ENCODE data around the gene TRIP11.

The TRIP11 gene

GRCh38 chr14:91957876-91958313 is 82.0 kb downstream of the TRIP11 start:
- WGBS, 2 experiments = 91 to 93% methylated on average over 9 of the region's 9 CpGs
- Histone ChIP-seq H3K27me3 (ENCODE audit: control insufficient read depth, insufficient read depth, low read length, poor library complexity, severe bottlenecking) (no peaks in the 10 kb centered on the region), H3K27ac (ENCODE audit: insufficient read depth, low read depth, low read length, poor library complexity, severe bottlenecking) (no peak overlapping the region), H3K4me1 (ENCODE audit: control insufficient read depth, insufficient read depth, low read length) (no peaks in the 10 kb centered on the region), H3K36me3 (ENCODE audit: control insufficient read depth, insufficient read depth, low read length) (no peaks in the 10 kb centered on the region), H3K9me3 (ENCODE audit: control insufficient read depth, low read length) (no peaks in the 10 kb centered on the region), H3K4me3 (ENCODE audit: insufficient read depth, low read depth, low read length) (no peak overlapping the region)

- 70 to 77% methylated on average over 5 of the region's 5 CpGs for WGBS, 2 experiments
- Histone ChIP-seq H3K27me3 (ENCODE audit: control insufficient read depth, insufficient read depth, low read length, poor library complexity, severe bottlenecking) (no peaks in the 10 kb centered on the region), H3K36me3 (ENCODE audit: control insufficient read depth, insufficient read depth, low read length) (no peaks in the 10 kb centered on the region), H3K4me3 (ENCODE audit: insufficient read depth, low read depth, low read length) (no peak overlapping the region), H3K9me3 (ENCODE audit: control insufficient read depth, low read length) (no peaks in the 10 kb centered on the region), H3K4me1 (ENCODE audit: control insufficient read depth, insufficient read depth, low read length) (no peaks in the 10 kb centered on the region), H3K27ac (ENCODE audit: insufficient read depth, low read depth, low read length, poor library complexity, severe bottlenecking) (no peak overlapping the region)
These were observed 83.2 kb downstream of the TRIP11 start for GRCh38 chr14:91956616-91957015.

GRCh38 chr14:91955168-91955567 is 84.7 kb downstream of the TRIP11 start:
- H3K9me3 ChIP-seq (ENCODE audit: control insufficient read depth, low read length) = no peaks in the 10 kb centered on the region
- no peaks in the 10 kb centered on the region for H3K27me3 ChIP-seq (ENCODE audit: control insufficient read depth, insufficient read depth, low read length, poor library complexity, severe bottlenecking)
- H3K36me3 ChIP-seq (ENCODE audit: control insufficient read depth, insufficient read depth, low read length) = no peaks in the 10 kb centered on the region
- no peak overlapping the region for H3K4me3 ChIP-seq (ENCODE audit: insufficient read depth, low read depth, low read length)
- H3K27ac ChIP-seq (ENCODE audit: insufficient read depth, low read depth, low read length, poor library complexity, severe bottlenecking) = no peak overlapping the region
- WGBS, 2 experiments = 88 to 100% methylated on average over 1 of the region's 1 CpG
- H3K4me1 ChIP-seq (ENCODE audit: control insufficient read depth, insufficient read depth, low read length) = no peaks in the 10 kb centered on the region

GRCh38 chr14:91953170-91953985 is 86.5 kb downstream of the TRIP11 start:
- Histone ChIP-seq H3K27me3 (ENCODE audit: control insufficient read depth, insufficient read depth, low read length, poor library complexity, severe bottlenecking) (peaks cover 10% of the 10 kb centered on the region), H3K4me1 (ENCODE audit: control insufficient read depth, insufficient read depth, low read length) (peaks cover under 1% of the 10 kb centered on the region)
- WGBS, 2 experiments = 83 to 91% methylated on average over 8 of the region's 8 CpGs

GRCh38 chr14:91947475-91948184 is 92.2 kb downstream of the TRIP11 start, which contains the start of gene FBLN5:
FBLN5 (minus strand) TSS chr14:91947694; CDS start chr14:91947229, 465 bp downstream.
- Histone ChIP-seq H3K9me3 (ENCODE audit: control insufficient read depth, low read length) (no peaks in the 10 kb centered on the region), H3K27me3 (ENCODE audit: control insufficient read depth, insufficient read depth, low read length, poor library complexity, severe bottlenecking) (peaks cover 42% of the 10 kb centered on the region), H3K27ac (ENCODE audit: insufficient read depth, low read depth, low read length, poor library complexity, severe bottlenecking) (no peak within 1 kb of the TSS), H3K4me1 (ENCODE audit: control insufficient read depth, insufficient read depth, low read length) (peaks cover 15% of the 10 kb centered on the region), H3K36me3 (ENCODE audit: control insufficient read depth, insufficient read depth, low read length) (no peaks in the 10 kb centered on the region), H3K4me3 (ENCODE audit: insufficient read depth, low read depth, low read length) (peak within 1 kb of the TSS; percentile 35)
- WGBS, 2 experiments = 1% methylated on average over 54 of the region's 54 CpGs

More at GRCh38 chr14:91953170-91953985, 86.5 kb downstream of the TRIP11 start:
- Histone ChIP-seq H3K27ac (ENCODE audit: insufficient read depth, low read depth, low read length, poor library complexity, severe bottlenecking) (no peak overlapping the region), H3K36me3 (ENCODE audit: control insufficient read depth, insufficient read depth, low read length) (no peaks in the 10 kb centered on the region), H3K4me3 (ENCODE audit: insufficient read depth, low read depth, low read length) (no peak overlapping the region), H3K9me3 (ENCODE audit: control insufficient read depth, low read length) (no peaks in the 10 kb centered on the region)

GRCh38 chr14:91946622-91947474 is 93.0 kb downstream of the TRIP11 start:
- H3K27me3 ChIP-seq (ENCODE audit: control insufficient read depth, insufficient read depth, low read length, poor library complexity, severe bottlenecking) = peaks cover 42% of the 10 kb centered on the region
- peak overlapping the region; percentile 35 for H3K4me3 ChIP-seq (ENCODE audit: insufficient read depth, low read depth, low read length)
- 32 to 37% methylated on average over 38 of the region's 38 CpGs for WGBS, 2 experiments
- peaks cover 15% of the 10 kb centered on the region for H3K4me1 ChIP-seq (ENCODE audit: control insufficient read depth, insufficient read depth, low read length)
- no peak overlapping the region for H3K27ac ChIP-seq (ENCODE audit: insufficient read depth, low read depth, low read length, poor library complexity, severe bottlenecking)
- no peaks in the 10 kb centered on the region for H3K36me3 ChIP-seq (ENCODE audit: control insufficient read depth, insufficient read depth, low read length)
- no peaks in the 10 kb centered on the region for H3K9me3 ChIP-seq (ENCODE audit: control insufficient read depth, low read length)

- Histone ChIP-seq H3K27me3 (ENCODE audit: control insufficient read depth, insufficient read depth, low read length, poor library complexity, severe bottlenecking) (peaks cover 42% of the 10 kb centered on the region), H3K4me3 (ENCODE audit: insufficient read depth, low read depth, low read length) (no peak overlapping the region)
- WGBS, 2 experiments = 83 to 84% methylated on average over 10 of the region's 10 CpGs
These were observed 93.9 kb downstream of the TRIP11 start for GRCh38 chr14:91945751-91946621.

GRCh38 chr14:91942946-91943345 is 96.9 kb downstream of the TRIP11 start:
- Histone ChIP-seq H3K4me3 (ENCODE audit: insufficient read depth, low read depth, low read length) (no peak overlapping the region), H3K36me3 (ENCODE audit: control insufficient read depth, insufficient read depth, low read length) (no peaks in the 10 kb centered on the region), H3K9me3 (ENCODE audit: control insufficient read depth, low read length) (no peaks in the 10 kb centered on the region), H3K27ac (ENCODE audit: insufficient read depth, low read depth, low read length, poor library complexity, severe bottlenecking) (no peak overlapping the region), H3K4me1 (ENCODE audit: control insufficient read depth, insufficient read depth, low read length) (peaks cover 10% of the 10 kb centered on the region), H3K27me3 (ENCODE audit: control insufficient read depth, insufficient read depth, low read length, poor library complexity, severe bottlenecking) (peaks cover 28% of the 10 kb centered on the region)
- 95 to 98% methylated on average over 9 of the region's 9 CpGs for WGBS, 2 experiments

More at GRCh38 chr14:91945751-91946621, 93.9 kb downstream of the TRIP11 start:
- Histone ChIP-seq H3K27ac (ENCODE audit: insufficient read depth, low read depth, low read length, poor library complexity, severe bottlenecking) (no peak overlapping the region), H3K4me1 (ENCODE audit: control insufficient read depth, insufficient read depth, low read length) (peaks cover 15% of the 10 kb centered on the region), H3K36me3 (ENCODE audit: control insufficient read depth, insufficient read depth, low read length) (no peaks in the 10 kb centered on the region), H3K9me3 (ENCODE audit: control insufficient read depth, low read length) (no peaks in the 10 kb centered on the region)

- Histone ChIP-seq H3K36me3 (ENCODE audit: control insufficient read depth, insufficient read depth, low read length) (no peaks in the 10 kb centered on the region), H3K4me1 (ENCODE audit: control insufficient read depth, insufficient read depth, low read length) (peaks cover 5% of the 10 kb centered on the region), H3K27ac (ENCODE audit: insufficient read depth, low read depth, low read length, poor library complexity, severe bottlenecking) (no peak overlapping the region), H3K9me3 (ENCODE audit: control insufficient read depth, low read length) (no peaks in the 10 kb centered on the region), H3K4me3 (ENCODE audit: insufficient read depth, low read depth, low read length) (no peak overlapping the region), H3K27me3 (ENCODE audit: control insufficient read depth, insufficient read depth, low read length, poor library complexity, severe bottlenecking) (peaks cover 20% of the 10 kb centered on the region)
- 75 to 80% methylated on average over 1 of the region's 1 CpG for WGBS, 2 experiments
These were observed 97.7 kb downstream of the TRIP11 start for GRCh38 chr14:91942128-91942527.
